ENCODE data around the gene NKX1-1. TPM values are rescaled to one million over a fixed set of nuclear protein-coding genes. Genes with fewer than 3 reads are reported as not detected.

Gene NKX1-1
- total RNA-seq, 1 experiment from 2014 or later = not detected

- no peak for TF ChIP-seq NR2C2 (CRISPR knock-in tag; IDR thresholded peaks at IDR 0.05)
Measured at GRCh38 chr4:1451752-1452122, 45.5 kb upstream of the NKX1-1 start (continued).

- Mint-ChIP-seq H3K4me3 (no peak overlapping the region), H3K27me3 (ENCODE audit: low read depth) (peaks cover 17% of the 10 kb centered on the region), H3K27ac (no peak overlapping the region), H3K9me3 (peaks cover 38% of the 10 kb centered on the region), H3K36me3 (peaks cover 23% of the 10 kb centered on the region), H3K4me1 (no peaks in the 10 kb centered on the region)
- TF ChIP-seq PRDM15 (CRISPR knock-in tag; IDR thresholded peaks at IDR 0.05) (no peak), CBFB (CRISPR knock-in tag; IDR thresholded peaks at IDR 0.05; ENCODE audit: low read depth) (no peak), ERG (CRISPR knock-in tag; IDR thresholded peaks at IDR 0.05) (no peak), ETV6 (CRISPR knock-in tag; IDR thresholded peaks at IDR 0.05) (no peak), FOXP4 (CRISPR knock-in tag; IDR thresholded peaks at IDR 0.05) (no peak), ATF1 (CRISPR knock-in tag; IDR thresholded peaks at IDR 0.05) (no peak), ESRRA (CRISPR knock-in tag; IDR thresholded peaks at IDR 0.05; ENCODE audit: borderline replicate concordance) (no peak), HMGXB4 (CRISPR knock-in tag; IDR thresholded peaks at IDR 0.05) (no peak), ZNF121 (CRISPR knock-in tag; IDR thresholded peaks at IDR 0.05) (no peak), IRF1 (CRISPR knock-in tag; IDR thresholded peaks at IDR 0.05) (no peak), EMX1 (CRISPR knock-in tag; IDR thresholded peaks at IDR 0.05) (no peak), FOXJ3 (CRISPR knock-in tag; IDR thresholded peaks at IDR 0.05; ENCODE audit: borderline replicate concordance) (no peak), TP53 (CRISPR knock-in tag; IDR thresholded peaks at IDR 0.05) (no peak), ZMAT4 (CRISPR knock-in tag; IDR thresholded peaks at IDR 0.05) (no peak), USF1 (CRISPR knock-in tag; IDR thresholded peaks at IDR 0.05) (no peak), ZBTB21 (CRISPR knock-in tag; IDR thresholded peaks at IDR 0.05; ENCODE audit: borderline replicate concordance) (no peak), CREM (CRISPR knock-in tag; IDR thresholded peaks at IDR 0.05) (no peak), JAZF1 (CRISPR knock-in tag; IDR thresholded peaks at IDR 0.05) (no peak)
- ChIA-PET CTCF (interaction anchor here (0.7 kb wide), 1 partner anchor 39 kb away, joined by 3 read pairs; no protein-coding TSS in a partner anchor), POLR2A (no interaction called here)
- DNase-seq (ENCODE audit: low spot score) = no peak
- ATAC-seq = no peak
Measured at GRCh38 chr4:1451106-1451751, 45.0 kb upstream of the NKX1-1 start.
